Epithelial cell of alveolus of lung (primary cell): Measurements from ENCODE around the gene MPV17L2. TPM values are rescaled to one million over a fixed set of nuclear protein-coding genes. Genes with fewer than 3 reads are reported as not detected.

Experiments
- total RNA-seq: library from RNA; depleted of rRNA; stranded (reverse); fragments of >200 nt; gene quantifications from 2 replicates; pipeline ENCODE4 v1.2.1, GENCODE V29; 2015

MPV17L2 gene
- total RNA-seq: 26.7 and 39.2 TPM in 2 replicates

GRCh38 chr19:18192673-18193387 lies at the start of gene MPV17L2:
MPV17L2 (plus strand) TSS chr19:18193218; CDS start chr19:18193282, 64 bp downstream.

GRCh38 chr19:18152817-18153555 lies 40.0 kb upstream of the MPV17L2 start, which contains the start of gene PIK3R2:
PIK3R2 (plus strand) TSS chr19:18153163; CDS start chr19:18155880, 2,717 bp downstream.

DNA sequence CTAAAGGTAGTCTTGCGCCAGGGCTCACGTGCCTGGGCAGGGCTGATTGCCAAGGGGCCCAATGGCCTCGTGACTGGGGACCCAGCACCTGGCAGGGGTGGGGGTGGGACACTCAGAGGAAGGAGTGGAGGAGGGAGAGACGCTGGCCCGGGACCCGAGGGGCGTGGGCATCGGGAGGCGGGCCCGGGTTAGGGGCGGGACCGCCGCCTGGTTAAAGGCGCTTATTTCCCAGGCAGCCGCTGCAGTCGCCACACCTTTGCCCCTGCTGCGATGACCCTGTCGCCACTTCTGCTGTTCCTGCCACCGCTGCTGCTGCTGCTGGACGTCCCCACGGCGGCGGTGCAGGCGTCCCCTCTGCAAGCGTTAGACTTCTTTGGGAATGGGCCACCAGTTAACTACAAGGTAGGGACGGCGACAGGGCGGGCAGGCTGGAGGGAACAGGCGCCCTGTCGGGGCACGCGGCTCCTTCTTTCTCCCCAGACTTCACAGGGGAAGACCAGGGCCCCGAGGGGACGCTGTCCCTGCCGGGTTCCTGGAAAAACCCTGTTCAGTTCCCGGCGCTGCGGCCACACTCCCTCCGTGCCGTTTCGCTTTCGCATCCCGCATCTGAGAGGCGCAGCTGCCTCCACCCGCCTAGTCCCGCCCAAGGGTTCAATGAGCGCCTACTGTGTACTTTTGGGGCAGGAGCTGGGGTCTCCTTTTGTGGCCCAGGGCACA lies 19.3 kb upstream of the MPV17L2 start, which contains the start of gene IFI30:
IFI30 (plus strand) TSS at position 242 of the 717 bp plus-strand sequence; CDS start at position 271, 29 bp downstream.

GRCh38 chr19:18203863-18204393 lies 10.9 kb downstream of the MPV17L2 start, which contains the start of gene RAB3A:
RAB3A (minus strand) TSS chr19:18204042; CDS start chr19:18202740, 1,302 bp downstream.

DNA sequence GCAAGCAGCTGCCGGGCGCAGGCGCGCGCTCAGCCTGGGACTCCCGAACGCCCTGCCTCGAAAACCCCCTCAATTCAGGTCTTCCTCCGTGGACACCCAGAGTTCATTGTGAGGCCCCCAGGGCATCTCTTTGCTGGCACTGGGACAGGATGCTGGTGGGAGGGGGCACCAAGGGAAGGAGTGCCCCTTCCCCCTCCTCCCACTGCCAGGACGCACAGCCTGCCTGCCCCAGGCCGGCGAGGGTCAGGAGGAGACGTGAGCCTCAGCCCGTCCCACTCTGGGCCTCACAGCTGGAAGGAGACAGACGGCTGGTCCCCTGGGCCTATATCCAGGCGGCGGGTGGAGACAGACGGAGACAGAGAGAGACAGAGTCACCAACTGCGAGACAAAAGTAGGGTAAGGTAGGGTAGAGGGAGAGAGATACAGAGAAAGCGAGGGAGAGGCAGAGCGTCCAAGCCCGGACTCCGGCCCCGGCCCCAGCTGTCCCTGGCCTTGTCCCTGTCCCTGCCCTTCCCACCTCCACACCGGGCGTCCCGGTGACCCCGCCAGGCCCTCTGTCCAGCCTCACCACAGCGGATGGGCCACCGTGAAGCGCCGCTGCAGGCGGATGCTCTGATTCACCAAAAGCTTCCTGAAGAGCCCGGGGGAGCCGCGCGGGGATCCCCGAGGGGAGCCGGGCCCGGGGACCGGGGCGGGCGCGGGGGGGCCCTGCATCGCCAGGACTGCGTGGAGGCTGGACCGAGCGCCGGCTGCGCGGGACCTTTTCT lies 32.9 kb downstream of the MPV17L2 start, which contains the start of gene PDE4C:
PDE4C (minus strand) TSS at position 737 of the 767 bp plus-strand sequence; CDS start at position 714, 23 bp downstream.

Other genes with a start within 250 kb of the MPV17L2 start
- gene KCNN1, start 226.1 kb upstream of the MPV17L2 start, total RNA-seq: 0.13 and 1.8 TPM in 2 replicates
- 12.9 and 16.9 TPM in 2 replicates for gene ARRDC2, start 185.0 kb upstream of the MPV17L2 start, total RNA-seq
- not detected in 2 replicates for gene IL12RB1, start 106.3 kb upstream of the MPV17L2 start, total RNA-seq
- gene MAST3, start 95.4 kb upstream of the MPV17L2 start, total RNA-seq: 3.5 and 5.9 TPM in 2 replicates
- 20.3 and 35.1 TPM in 2 replicates for gene PIK3R2, start 40.1 kb upstream of the MPV17L2 start, total RNA-seq
- gene IFI30, start 19.4 kb upstream of the MPV17L2 start, total RNA-seq: 9.3 TPM in 1 of 2 replicates, not detected in the other
- gene RAB3A, start 10.8 kb downstream of the MPV17L2 start, total RNA-seq: 1.8 and 14.8 TPM in 2 replicates
- 0.78 and 12.9 TPM in 2 replicates for gene PDE4C, start 33.2 kb downstream of the MPV17L2 start, total RNA-seq
- 0.13 and 1.6 TPM in 2 replicates for gene IQCN, start 81.2 kb downstream of the MPV17L2 start, total RNA-seq
- 244 and 252 TPM in 2 replicates for gene JUND, start 88.4 kb downstream of the MPV17L2 start, total RNA-seq
- 182 and 407 TPM in 2 replicates for gene LSM4, start 129.9 kb downstream of the MPV17L2 start, total RNA-seq
- gene PGPEP1, start 147.4 kb downstream of the MPV17L2 start, total RNA-seq: 11.3 and 19.0 TPM in 2 replicates
- gene GDF15, start 192.9 kb downstream of the MPV17L2 start, total RNA-seq: 113 and 261 TPM in 2 replicates
- not detected in 2 replicates for gene LRRC25, start 204.4 kb downstream of the MPV17L2 start, total RNA-seq
- 74.0 and 107 TPM in 2 replicates for gene SSBP4, start 226.2 kb downstream of the MPV17L2 start, total RNA-seq
- 45.0 and 55.7 TPM in 2 replicates for gene ISYNA1, start 244.9 kb downstream of the MPV17L2 start, total RNA-seq